ENCODE results near the gene HELZ. TPM values are rescaled to one million over a fixed set of nuclear protein-coding genes. Genes with fewer than 3 reads are reported as not detected.

HELZ gene
- total RNA-seq, 1 donor from 2014 or later = 53.4 TPM

DNA sequence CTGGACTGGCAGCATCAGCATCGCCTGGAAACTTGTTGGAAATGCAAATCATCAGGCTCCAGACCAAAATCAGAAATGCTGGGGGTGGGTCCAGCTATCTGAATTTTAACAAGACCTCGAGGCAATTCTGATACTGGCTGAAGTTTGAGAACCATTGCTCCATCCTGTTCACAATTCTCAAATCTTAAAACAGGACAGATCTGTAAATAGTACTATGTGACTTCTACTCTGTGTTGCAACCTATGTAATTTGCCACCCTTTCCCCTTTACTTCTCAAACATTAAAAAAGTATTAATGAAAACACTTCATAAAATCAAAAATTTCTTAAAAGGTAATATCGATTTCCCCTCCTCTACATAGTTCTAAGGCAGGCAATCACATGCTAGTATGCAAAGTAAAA is 172.1 kb downstream of the HELZ start:
- no peak overlapping the region for H3K27ac Mint-ChIP-seq (ENCODE audit: unreplicated experiment)
- TF ChIP-seq, protein P1, sequence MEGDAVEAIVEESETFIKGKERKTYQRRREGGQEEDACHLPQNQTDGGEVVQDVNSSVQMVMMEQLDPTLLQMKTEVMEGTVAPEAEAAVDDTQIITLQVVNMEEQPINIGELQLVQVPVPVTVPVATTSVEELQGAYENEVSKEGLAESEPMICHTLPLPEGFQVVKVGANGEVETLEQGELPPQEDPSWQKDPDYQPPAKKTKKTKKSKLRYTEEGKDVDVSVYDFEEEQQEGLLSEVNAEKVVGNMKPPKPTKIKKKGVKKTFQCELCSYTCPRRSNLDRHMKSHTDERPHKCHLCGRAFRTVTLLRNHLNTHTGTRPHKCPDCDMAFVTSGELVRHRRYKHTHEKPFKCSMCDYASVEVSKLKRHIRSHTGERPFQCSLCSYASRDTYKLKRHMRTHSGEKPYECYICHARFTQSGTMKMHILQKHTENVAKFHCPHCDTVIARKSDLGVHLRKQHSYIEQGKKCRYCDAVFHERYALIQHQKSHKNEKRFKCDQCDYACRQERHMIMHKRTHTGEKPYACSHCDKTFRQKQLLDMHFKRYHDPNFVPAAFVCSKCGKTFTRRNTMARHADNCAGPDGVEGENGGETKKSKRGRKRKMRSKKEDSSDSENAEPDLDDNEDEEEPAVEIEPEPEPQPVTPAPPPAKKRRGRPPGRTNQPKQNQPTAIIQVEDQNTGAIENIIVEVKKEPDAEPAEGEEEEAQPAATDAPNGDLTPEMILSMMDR (IDR thresholded peaks at IDR 0.05; ENCODE audit: insufficient read depth, low read depth, low read length) = no peak
- Histone ChIP-seq H2AFZ (ENCODE audit: low read depth, low read length) (no peak overlapping the region), H3K27me3 (ENCODE audit: insufficient read depth, low read length) (no peaks in the 10 kb centered on the region), H3K36me3 (ENCODE audit: insufficient read depth, low read length) (peaks cover 3% of the 10 kb centered on the region), H3K4me2 (ENCODE audit: low read length) (no peak overlapping the region), H3K4me1 (ENCODE audit: insufficient read depth, low read length) (no peaks in the 10 kb centered on the region), H4K20me1 (ENCODE audit: insufficient read depth, low read length) (no peaks in the 10 kb centered on the region), H3K4me3 (ENCODE audit: insufficient read depth, low read depth, low read length) (no peak overlapping the region), H3K9me3 (ENCODE audit: insufficient read depth, low read depth, low read length) (no peaks in the 10 kb centered on the region), H3K79me2 (ENCODE audit: insufficient read depth, low read length) (no peaks in the 10 kb centered on the region), H3K27ac (ENCODE audit: low read depth, low read length) (no peak overlapping the region), H3K9ac (ENCODE audit: low read length) (no peak overlapping the region)
- no peaks in the 10 kb centered on the region for H3K4me1 Mint-ChIP-seq (ENCODE audit: low read depth, unreplicated experiment)
- no peaks in the 10 kb centered on the region for H3K9me3 Mint-ChIP-seq (ENCODE audit: unreplicated experiment)
- no peak overlapping the region for H3K4me3 Mint-ChIP-seq (ENCODE audit: unreplicated experiment)
- FAIRE-seq (no peak), DNase-seq (ENCODE audit: low read depth) (no peak)
- H3K36me3 Mint-ChIP-seq (ENCODE audit: low read depth, unreplicated experiment) = peaks cover 4% of the 10 kb centered on the region
- no peaks in the 10 kb centered on the region for H3K27me3 Mint-ChIP-seq (ENCODE audit: low read depth, unreplicated experiment)

GRCh38 chr17:67071595-67071994 is 173.4 kb downstream of the HELZ start:
- Histone ChIP-seq H3K4me1 (ENCODE audit: insufficient read depth, low read length) (no peaks in the 10 kb centered on the region), H3K27me3 (ENCODE audit: insufficient read depth, low read length) (no peaks in the 10 kb centered on the region), H3K9me3 (ENCODE audit: insufficient read depth, low read depth, low read length) (no peaks in the 10 kb centered on the region), H3K27ac (ENCODE audit: low read depth, low read length) (no peak overlapping the region), H3K9ac (ENCODE audit: low read length) (no peak overlapping the region), H3K36me3 (ENCODE audit: insufficient read depth, low read length) (peaks cover 3% of the 10 kb centered on the region), H2AFZ (ENCODE audit: low read depth, low read length) (no peak overlapping the region), H4K20me1 (ENCODE audit: insufficient read depth, low read length) (no peaks in the 10 kb centered on the region), H3K4me3 (ENCODE audit: insufficient read depth, low read depth, low read length) (no peak overlapping the region), H3K79me2 (ENCODE audit: insufficient read depth, low read length) (no peaks in the 10 kb centered on the region), H3K4me2 (ENCODE audit: low read length) (no peak overlapping the region)
- Mint-ChIP-seq H3K27ac (ENCODE audit: unreplicated experiment) (no peak overlapping the region), H3K4me3 (ENCODE audit: unreplicated experiment) (no peak overlapping the region), H3K9me3 (ENCODE audit: unreplicated experiment) (no peaks in the 10 kb centered on the region), H3K36me3 (ENCODE audit: low read depth, unreplicated experiment) (peaks cover 4% of the 10 kb centered on the region), H3K4me1 (ENCODE audit: low read depth, unreplicated experiment) (no peaks in the 10 kb centered on the region), H3K27me3 (ENCODE audit: low read depth, unreplicated experiment) (no peaks in the 10 kb centered on the region)
- DNase-seq (ENCODE audit: low read depth) (no peak), FAIRE-seq (no peak)
- TF ChIP-seq, protein P1 (IDR thresholded peaks at IDR 0.05; ENCODE audit: insufficient read depth, low read depth, low read length) = no peak
- no peak for TF ChIP-seq EZH2 (IDR thresholded peaks at IDR 0.05; ENCODE audit: insufficient read depth, low read length)

DNA sequence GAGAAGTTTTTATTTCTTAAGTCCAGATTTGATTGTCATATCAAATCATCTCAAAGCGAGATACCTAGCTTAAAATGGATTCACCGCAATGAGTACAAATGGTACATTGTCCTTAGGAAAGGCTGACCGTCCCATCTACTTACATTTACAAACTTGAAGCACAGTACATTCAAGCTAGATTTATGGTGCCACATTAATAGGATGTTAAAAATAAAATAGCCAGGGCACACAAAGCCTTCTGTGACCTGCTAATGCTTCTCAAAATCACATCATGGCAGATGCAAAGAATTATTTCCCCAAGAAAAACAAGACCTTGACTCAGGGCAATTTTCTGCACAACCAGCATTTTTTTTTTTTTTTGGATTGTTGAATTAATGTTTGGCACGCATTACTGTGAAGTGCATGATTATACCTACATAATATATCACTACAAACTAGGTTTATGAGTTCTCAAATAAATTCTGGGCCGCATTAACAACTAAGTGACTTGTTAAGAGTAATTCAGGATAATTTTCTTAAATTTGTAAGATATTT is 175.3 kb downstream of the HELZ start:
- H2AFZ ChIP-seq (ENCODE audit: low read depth, low read length) = no peak overlapping the region
- no peak overlapping the region for H3K4me3 ChIP-seq (ENCODE audit: insufficient read depth, low read depth, low read length)
- TF ChIP-seq EZH2 (IDR thresholded peaks at IDR 0.05; ENCODE audit: insufficient read depth, low read length) = no peak
- TF ChIP-seq, protein P1 (IDR thresholded peaks at IDR 0.05; ENCODE audit: insufficient read depth, low read depth, low read length) = no peak
- H3K27me3 ChIP-seq (ENCODE audit: insufficient read depth, low read length) = no peaks in the 10 kb centered on the region
- H4K20me1 ChIP-seq (ENCODE audit: insufficient read depth, low read length) = no peaks in the 10 kb centered on the region
- H3K9me3 ChIP-seq (ENCODE audit: insufficient read depth, low read depth, low read length) = no peaks in the 10 kb centered on the region
- DNase-seq (ENCODE audit: low read depth) (no peak), FAIRE-seq (no peak)
- Mint-ChIP-seq H3K4me1 (ENCODE audit: low read depth, unreplicated experiment) (no peaks in the 10 kb centered on the region), H3K4me3 (ENCODE audit: unreplicated experiment) (no peak overlapping the region), H3K9me3 (ENCODE audit: unreplicated experiment) (no peaks in the 10 kb centered on the region), H3K27me3 (ENCODE audit: low read depth, unreplicated experiment) (no peaks in the 10 kb centered on the region), H3K36me3 (ENCODE audit: low read depth, unreplicated experiment) (peaks cover 2% of the 10 kb centered on the region), H3K27ac (ENCODE audit: unreplicated experiment) (no peak overlapping the region)
- no peaks in the 10 kb centered on the region for H3K79me2 ChIP-seq (ENCODE audit: insufficient read depth, low read length)
- H3K4me1 ChIP-seq (ENCODE audit: insufficient read depth, low read length) = no peaks in the 10 kb centered on the region
- H3K4me2 ChIP-seq (ENCODE audit: low read length) = no peak overlapping the region
- no peak overlapping the region for H3K9ac ChIP-seq (ENCODE audit: low read length)
- no peaks in the 10 kb centered on the region for H3K36me3 ChIP-seq (ENCODE audit: insufficient read depth, low read length)
- H3K27ac ChIP-seq (ENCODE audit: low read depth, low read length) = no peak overlapping the region
